Spleen (tissue), 11 donors: ENCODE data around the gene NFIB. TPM values are rescaled to one million over a fixed set of nuclear protein-coding genes. Genes with fewer than 3 reads are reported as not detected.

Experiments used
- DNase-seq: peaks from one replicate; pipeline ENCODE4 v3.0.0-alpha.2; 2020
- H3K27ac ChIP-seq, 8 donors: fragments of 200-600 bp; sonication (generic) in 7 of 8; 1 replicate in 4 of 8; 2 replicates in 4 of 8; pipeline versions ENCODE4 v1.5.0 to v1.8.0; 2016 to 2021; ENCODE audit warnings: inconsistent platforms in 4 of 8, mild to moderate bottlenecking in 4 of 8, moderate library complexity in 1 of 8
- H3K27me3 ChIP-seq, 7 donors: fragments of 200-600 bp; sonication (generic) in 6 of 7; replicated peaks in 1 of 7; 1 replicate in 4 of 7; 2 replicates in 3 of 7; pipeline versions ENCODE4 v1.5.0 to v1.8.0; 2016 to 2021; ENCODE audit warnings: inconsistent platforms in 3 of 7, mild to moderate bottlenecking in 1 of 7
- H3K36me3 ChIP-seq, 6 donors: fragments of 200-600 bp; sonication (generic) in 5 of 6; 1 replicate in 4 of 6; 2 replicates in 2 of 6; pipeline versions ENCODE4 v1.5.0 to v1.8.0; 2016 to 2021; ENCODE audit warnings: inconsistent platforms in 2 of 6
- H3K4me1 ChIP-seq, 6 donors: fragments of 200-600 bp; sonication (generic) in 5 of 6; 1 replicate in 3 of 6; 2 replicates in 3 of 6; pipeline versions ENCODE4 v1.5.0 to v1.8.0; 2016 to 2021; ENCODE audit warnings: inconsistent platforms in 3 of 6
- H3K4me3 ChIP-seq, 8 donors: fragments of 200-600 bp; sonication (generic) in 7 of 8; 1 replicate in 4 of 8; 2 replicates in 4 of 8; pipeline versions ENCODE4 v1.5.0 to v1.8.0; 2016 to 2021; ENCODE audit warnings: inconsistent platforms in 4 of 8, mild to moderate bottlenecking in 4 of 8, moderate library complexity in 2 of 8
- H3K9me3 ChIP-seq, 8 donors: fragments of 200-600 bp; sonication (generic) in 7 of 8; 1 replicate in 4 of 8; 2 replicates in 4 of 8; pipeline versions ENCODE4 v1.5.0 to v1.8.0; 2016 to 2021; ENCODE audit warnings: inconsistent platforms in 4 of 8
- POLR2A ChIP-seq, 3 donors: fragments of 450-650 bp; IDR thresholded peaks; one replicate each; pipeline ENCODE4 v1.5.1; 2017; ENCODE audit warnings: antibody characterized with exemption in 3 of 3, mild to moderate bottlenecking in 1 of 3
- POLR2AphosphoS5 ChIP-seq, 3 donors: sonication (generic); formaldehyde crosslinking; IDR thresholded peaks; one replicate each; pipeline ENCODE4 v1.5.1; 2017; ENCODE audit warnings: antibody characterized with exemption in 3 of 3
- WGBS, 5 donors: extraction: QIAGEN DNeasy Blood & Tissue Kit in 3 of 5; methylation state at CpG; one replicate each; pipeline versions ENCODE4 v1.1.5 to v1.1.7; 2013 to 2018; 5-methylcytosine and 5-hydroxymethylcytosine counted together
- intact Hi-C: fragments of 100-400 bp; cut with DNase I; formaldehyde crosslinking; loops from one replicate; pipeline ENCODE4 v1.15.0; 2023; ENCODE audit warnings: low total_unique reads
- polyA plus RNA-seq, 3 donors: library from polyadenylated mRNA; stranded (reverse); fragments of 200-250 nt; gene quantifications; one replicate each; pipeline ENCODE4 v1.2.1, GENCODE V29; 2013
- total RNA-seq, 7 donors: library from RNA; depleted of rRNA in 3 of 7; stranded (reverse); fragments of >200 nt in 3 of 7; fragmentation: NEBNext Ultra II Directional in 4 of 7; extraction: Animal tissue kit (Norgen Biotek cat#: 25700) in 4 of 7; gene quantifications; one replicate each; pipeline versions ENCODE4 v1.1.0 to v1.2.1, GENCODE V29; 2016 to 2021
- TF ChIP-seq, protein P1 (sequence below), 11 experiments: fragments of 200-600 bp in 7 of 11; fragments of 450-650 bp in 4 of 11; sonication (generic) in 4 of 11; IDR thresholded peaks in 8 of 11; conservative IDR thresholded peaks in 3 of 11; 1 replicate in 7 of 11; 2 replicates in 4 of 11; pipeline versions ENCODE4 v1.4.0 to v1.8.0; 2016 to 2021; ENCODE audit warnings: antibody characterized with exemption in 11 of 11, inconsistent platforms in 4 of 11, mild to moderate bottlenecking in 1 of 11
- donor health status: healthy with polysubstance abuse.
- donor health status: DM: no; HTN: no; CAD: no; lungs with moderate emphysema.
- donor health status: DM: no; HTN: no; CAD: no.
- donor health status: Bipolar disorder and iron deficiency.
- donor health status: healthy.
- donor health status: DM: no; HTN: no; CAD: no.
- donor health status: DM: yes; HTN: yes; CAD: no.

The NFIB gene
- total and polyA plus RNA-seq, 10 donors, result 3.6 to 96.8 (median 48.4) TPM

DNA sequence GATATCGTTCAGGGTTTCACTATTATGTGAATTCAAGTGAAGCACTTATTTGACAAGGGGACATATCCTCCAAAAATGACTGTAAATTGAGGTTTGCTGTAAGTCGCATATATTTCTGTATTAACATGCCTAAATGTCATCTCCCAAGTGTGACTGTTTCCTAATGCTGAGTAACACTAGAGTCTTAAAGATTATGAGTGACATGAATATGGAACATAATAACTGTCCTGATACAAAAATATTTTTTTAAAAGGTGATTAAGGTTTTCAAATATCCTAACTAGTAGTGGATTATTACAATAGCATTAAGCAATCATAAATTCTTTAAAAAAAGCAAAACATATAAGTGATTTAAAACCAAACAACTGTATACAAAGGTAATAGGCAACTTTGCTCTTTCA lies 3.6 kb downstream of the NFIB start:
- no peak for DNase-seq
- TF ChIP-seq POLR2A (IDR thresholded peaks at IDR 0.05), result no peak
- TF ChIP-seq, protein P1, sequence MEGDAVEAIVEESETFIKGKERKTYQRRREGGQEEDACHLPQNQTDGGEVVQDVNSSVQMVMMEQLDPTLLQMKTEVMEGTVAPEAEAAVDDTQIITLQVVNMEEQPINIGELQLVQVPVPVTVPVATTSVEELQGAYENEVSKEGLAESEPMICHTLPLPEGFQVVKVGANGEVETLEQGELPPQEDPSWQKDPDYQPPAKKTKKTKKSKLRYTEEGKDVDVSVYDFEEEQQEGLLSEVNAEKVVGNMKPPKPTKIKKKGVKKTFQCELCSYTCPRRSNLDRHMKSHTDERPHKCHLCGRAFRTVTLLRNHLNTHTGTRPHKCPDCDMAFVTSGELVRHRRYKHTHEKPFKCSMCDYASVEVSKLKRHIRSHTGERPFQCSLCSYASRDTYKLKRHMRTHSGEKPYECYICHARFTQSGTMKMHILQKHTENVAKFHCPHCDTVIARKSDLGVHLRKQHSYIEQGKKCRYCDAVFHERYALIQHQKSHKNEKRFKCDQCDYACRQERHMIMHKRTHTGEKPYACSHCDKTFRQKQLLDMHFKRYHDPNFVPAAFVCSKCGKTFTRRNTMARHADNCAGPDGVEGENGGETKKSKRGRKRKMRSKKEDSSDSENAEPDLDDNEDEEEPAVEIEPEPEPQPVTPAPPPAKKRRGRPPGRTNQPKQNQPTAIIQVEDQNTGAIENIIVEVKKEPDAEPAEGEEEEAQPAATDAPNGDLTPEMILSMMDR (IDR thresholded peaks at IDR 0.05 in 8 of 11, conservative IDR thresholded peaks at IDR 0.05 in 3 of 11), result no peak
- no peak for TF ChIP-seq POLR2AphosphoS5 (IDR thresholded peaks at IDR 0.05)
- Histone ChIP-seq H3K9me3 (no peaks in the 10 kb centered on the region), H3K36me3 (peaks cover 0 to 8% (median 0%) of the 10 kb centered on the region in 6 donors), H3K4me1 (peaks cover 0 to 41% (median 20%) of the 10 kb centered on the region in 6 donors), H3K27ac (no peak overlapping the region), H3K27me3 (peaks cover 0 to 63% (median 24%) of the 10 kb centered on the region in 7 donors), H3K4me3 (peak overlapping the region in 3 of 8 donors; percentile 6 to 62 (median 25))
- WGBS, 5 donors, result 51 to 80% (median 69%) methylated on average over 2 of the region's 2 CpGs
- intact Hi-C loops, result loop anchor here (10.0 kb wide), 1 partner anchor 216 kb away; no protein-coding TSS in a partner anchor

DNA sequence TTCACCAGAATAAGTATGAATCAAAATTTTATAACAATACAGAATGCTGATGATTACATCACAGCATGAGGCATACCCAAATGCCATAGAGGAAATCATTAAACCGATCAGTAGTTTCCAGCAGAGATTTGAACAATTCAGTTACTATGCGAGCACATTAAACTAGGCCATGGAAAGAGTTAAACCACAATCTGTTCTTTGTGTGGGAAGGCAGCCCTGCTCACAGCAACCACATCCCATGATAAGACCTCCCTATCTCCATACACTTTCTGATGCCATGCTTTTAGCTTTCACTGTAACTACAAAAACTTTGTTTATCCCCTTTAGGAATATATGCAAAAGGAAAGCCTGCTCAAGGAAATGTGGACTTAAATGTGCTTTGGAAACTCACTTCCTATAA lies 4.5 kb downstream of the NFIB start:
- peaks cover 0 to 33% (median 14%) of the 10 kb centered on the region in 6 donors for H3K4me1 ChIP-seq
- WGBS, 5 donors, result 21 to 50% (median 30%) methylated on average over 2 of the region's 2 CpGs
- TF ChIP-seq POLR2AphosphoS5 (IDR thresholded peaks at IDR 0.05), result no peak
- TF ChIP-seq, protein P1 (IDR thresholded peaks at IDR 0.05 in 8 of 11, conservative IDR thresholded peaks at IDR 0.05 in 3 of 11), result no peak
- no peak for TF ChIP-seq POLR2A (IDR thresholded peaks at IDR 0.05)
- no peaks in the 10 kb centered on the region for H3K9me3 ChIP-seq
- intact Hi-C loops, result no loop called here
- DNase-seq, result no peak
- H3K4me3 ChIP-seq, result peak overlapping the region in 2 of 8 donors; percentile 25 to 62
- H3K27ac ChIP-seq, result no peak overlapping the region
- H3K36me3 ChIP-seq, result peaks cover 0 to 8% (median 0%) of the 10 kb centered on the region in 6 donors
- H3K27me3 ChIP-seq, result peaks cover 0 to 54% (median 16%) of the 10 kb centered on the region in 7 donors

DNA sequence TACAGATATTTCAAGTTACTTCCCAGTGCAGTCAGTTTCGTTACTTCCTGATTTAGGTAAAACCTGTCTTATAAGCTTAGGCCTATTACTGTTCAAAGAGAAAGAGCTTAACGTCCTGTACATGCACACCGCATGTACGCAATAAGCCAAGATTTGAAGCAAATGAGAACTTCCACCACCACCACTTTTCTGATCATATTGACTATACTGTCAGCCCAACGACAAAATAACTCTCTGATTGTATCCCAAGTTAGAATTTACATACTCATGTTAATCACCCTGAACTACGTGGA lies 5.1 kb downstream of the NFIB start:
- DNase-seq, result no peak
- H3K9me3 ChIP-seq, result no peaks in the 10 kb centered on the region
- intact Hi-C loops, result no loop called here
- peaks cover 0 to 29% (median 14%) of the 10 kb centered on the region in 6 donors for H3K4me1 ChIP-seq
- TF ChIP-seq POLR2AphosphoS5 (IDR thresholded peaks at IDR 0.05), result no peak
- 65 to 84% (median 75%) methylated on average over 6 of the region's 6 CpGs for WGBS, 5 donors
- H3K36me3 ChIP-seq, result peaks cover 0 to 8% (median 0%) of the 10 kb centered on the region in 6 donors
- H3K27me3 ChIP-seq, result peaks cover 0 to 48% (median 14%) of the 10 kb centered on the region in 7 donors
- H3K27ac ChIP-seq, result no peak overlapping the region
- H3K4me3 ChIP-seq, result no peak overlapping the region

DNA sequence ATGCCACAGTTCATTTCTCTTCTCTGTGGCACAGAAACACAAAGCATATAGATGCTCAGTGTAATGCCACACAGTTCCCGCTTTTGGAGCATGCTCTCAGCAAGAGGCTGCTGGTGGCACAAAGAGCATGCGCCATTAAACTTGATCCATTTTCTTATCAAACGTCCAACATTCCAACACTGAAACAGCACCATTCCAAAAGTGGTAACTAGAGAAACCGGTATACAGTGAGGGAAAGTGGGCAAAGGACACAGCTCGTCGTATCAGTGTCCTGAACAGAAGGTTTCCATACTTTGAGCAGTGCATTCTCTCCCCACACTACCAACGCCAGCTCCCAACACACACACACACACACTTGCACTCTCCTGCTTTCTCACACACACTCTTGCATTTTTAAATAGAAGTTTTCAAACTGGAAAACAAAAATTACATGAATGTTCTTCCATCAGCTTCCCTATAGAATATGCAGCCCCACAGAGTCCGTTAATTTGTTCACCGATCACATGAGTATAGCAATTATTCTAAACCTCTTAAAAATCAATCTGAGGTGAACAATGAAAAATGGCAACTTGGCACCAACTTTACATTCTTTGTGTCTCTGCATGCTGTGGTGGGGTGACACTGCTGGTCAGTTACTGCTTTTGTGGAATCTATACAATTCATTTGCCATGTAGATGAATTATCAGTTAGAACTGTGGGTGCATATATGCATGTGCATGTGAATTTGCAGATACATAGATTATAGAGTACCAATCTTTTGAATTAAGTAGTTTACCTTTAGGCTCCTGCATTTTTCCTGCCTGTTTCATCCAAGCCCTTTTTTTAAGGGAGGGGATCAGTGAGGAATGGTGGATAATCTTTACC lies 5.7 kb downstream of the NFIB start:
- intact Hi-C loops, result no loop called here
- Histone ChIP-seq H3K27ac (no peak overlapping the region), H3K4me3 (no peak overlapping the region), H3K27me3 (peaks cover 0 to 42% (median 10%) of the 10 kb centered on the region in 7 donors), H3K9me3 (no peaks in the 10 kb centered on the region), H3K36me3 (peaks cover 0 to 8% (median 0%) of the 10 kb centered on the region in 6 donors), H3K4me1 (peaks cover 0 to 23% (median 10%) of the 10 kb centered on the region in 6 donors)
- 81 to 90% (median 89%) methylated on average over 9 of the region's 9 CpGs for WGBS, 5 donors
- DNase-seq, result no peak
- TF ChIP-seq, protein P1 (IDR thresholded peaks at IDR 0.05 in 8 of 11, conservative IDR thresholded peaks at IDR 0.05 in 3 of 11), result no peak
- no peak for TF ChIP-seq POLR2AphosphoS5 (IDR thresholded peaks at IDR 0.05)
- no peak for TF ChIP-seq POLR2A (IDR thresholded peaks at IDR 0.05)
